HG02798 (cell line): Measurements from ENCODE around the gene SHCBP1L.

Experiments
- ATAC-seq: cut with Tn5 transposase; IDR thresholded peaks from one replicate; pipeline ENCODE4 v1.9.1; 2021; ENCODE audit warnings: mild to moderate bottlenecking; ENCODE audit not compliant: unreplicated experiment, poor library complexity

SHCBP1L gene

GRCh38 chr1:182850319-182850718, 102.6 kb downstream of the SHCBP1L start:
- ATAC-seq: no peak
